Fibroblast of gingiva (primary cell): ENCODE measurements around the gene HDAC8.

Source experiments
- DNase-seq: peaks from one replicate; pipeline ENCODE4 v3.0.0-alpha.2; 2011; ENCODE audit warnings: low read depth

The HDAC8 gene

DNA sequence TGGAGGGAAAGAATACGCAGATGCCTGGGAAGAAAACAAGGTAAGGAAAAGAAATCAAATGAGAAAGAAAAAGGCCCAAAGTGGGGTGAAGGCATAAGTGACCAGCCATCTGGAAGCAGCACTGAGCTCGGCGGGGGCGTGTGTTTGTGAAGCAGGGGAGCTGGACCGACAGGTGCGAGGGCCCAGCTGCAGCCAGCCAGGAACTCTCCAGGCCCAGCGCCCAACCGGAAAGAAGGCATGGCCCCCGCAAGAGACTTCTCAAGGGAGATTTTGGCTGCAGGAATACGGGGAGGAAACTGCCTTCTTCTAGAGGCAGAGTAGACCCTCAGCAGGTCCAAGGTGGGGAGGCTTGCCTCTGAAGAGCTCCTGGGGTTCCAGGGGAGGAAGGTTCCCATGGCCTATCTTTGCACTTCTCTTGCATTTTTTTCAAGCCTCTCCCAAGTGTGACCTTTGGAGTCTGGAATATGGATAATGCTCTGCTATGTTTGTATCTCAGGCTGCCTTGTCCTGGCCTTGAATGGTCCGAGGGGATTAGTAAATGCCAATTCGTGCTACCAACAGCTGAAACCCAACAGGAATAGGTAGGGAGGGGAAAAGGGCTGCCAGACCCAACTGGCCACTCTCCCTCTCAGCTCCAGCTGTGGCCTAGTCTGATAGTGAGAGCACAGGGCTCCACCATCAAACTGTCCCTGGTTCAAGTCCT is 256.1 kb downstream of the HDAC8 start:
- DNase-seq, result no peak

DNA sequence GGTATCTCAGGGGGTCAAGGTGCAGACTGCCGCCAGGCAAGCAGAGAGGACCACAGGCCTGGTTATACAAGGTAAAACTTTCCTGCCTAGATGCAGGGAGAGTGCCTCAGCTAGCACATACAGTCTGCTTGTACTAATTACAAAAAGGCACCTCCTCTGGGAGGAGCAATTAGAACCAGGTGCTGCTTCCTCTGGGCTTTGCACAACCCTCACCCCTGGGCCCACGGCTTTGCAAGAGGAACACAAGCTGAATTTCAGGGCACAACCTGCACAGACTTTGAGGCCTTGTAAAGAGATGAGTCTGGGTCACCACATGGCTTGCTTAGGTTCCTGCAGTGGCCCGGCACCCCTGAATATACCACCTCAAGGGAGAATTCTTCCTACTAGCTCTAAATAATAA is 257.8 kb downstream of the HDAC8 start:
- no peak for DNase-seq

DNA sequence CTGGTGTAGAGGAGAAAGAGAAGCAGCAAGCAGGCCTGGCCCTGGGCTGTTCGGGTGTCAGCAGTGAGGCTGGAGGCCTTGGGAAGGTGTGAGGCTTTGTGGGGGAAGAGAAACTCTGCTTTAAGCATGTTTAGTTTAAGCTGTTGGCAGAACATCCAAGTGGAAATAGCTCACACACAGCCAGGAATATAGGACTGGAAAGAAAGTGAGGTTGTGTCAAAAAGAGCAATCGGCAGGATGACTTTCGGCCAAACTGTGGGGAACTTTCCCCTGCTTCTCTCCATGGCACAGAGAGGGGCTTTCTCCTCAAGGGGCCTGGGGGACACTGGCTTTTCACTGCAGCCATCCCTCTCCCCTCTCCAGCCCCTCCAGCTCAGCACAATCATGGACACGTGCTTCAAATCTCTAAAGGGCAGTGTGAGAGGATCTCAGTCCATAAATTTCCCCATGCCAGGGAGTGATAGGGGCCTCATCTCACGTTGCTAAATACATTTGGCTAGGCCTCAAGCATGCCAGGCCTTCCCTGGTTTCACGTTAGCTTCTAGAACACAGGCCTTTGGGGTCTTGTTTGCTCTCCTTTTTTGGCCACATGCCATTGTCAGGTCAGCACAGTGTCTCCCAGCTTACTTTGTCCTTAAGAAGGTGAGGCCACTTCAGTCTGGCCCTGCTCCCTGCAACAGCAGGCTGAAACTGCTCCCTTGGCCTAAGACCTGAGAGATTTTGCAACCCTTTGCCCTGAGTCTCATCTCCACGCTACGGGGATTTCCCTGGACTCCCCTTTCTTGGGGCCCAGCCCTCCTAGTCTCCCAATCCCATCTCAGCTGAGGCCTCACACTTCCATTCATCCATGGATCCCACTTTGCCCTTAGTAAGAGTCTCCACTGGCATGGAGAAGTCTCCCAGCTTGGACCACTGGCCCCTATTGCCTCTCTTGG is 258.7 kb downstream of the HDAC8 start:
- no peak for DNase-seq

DNA sequence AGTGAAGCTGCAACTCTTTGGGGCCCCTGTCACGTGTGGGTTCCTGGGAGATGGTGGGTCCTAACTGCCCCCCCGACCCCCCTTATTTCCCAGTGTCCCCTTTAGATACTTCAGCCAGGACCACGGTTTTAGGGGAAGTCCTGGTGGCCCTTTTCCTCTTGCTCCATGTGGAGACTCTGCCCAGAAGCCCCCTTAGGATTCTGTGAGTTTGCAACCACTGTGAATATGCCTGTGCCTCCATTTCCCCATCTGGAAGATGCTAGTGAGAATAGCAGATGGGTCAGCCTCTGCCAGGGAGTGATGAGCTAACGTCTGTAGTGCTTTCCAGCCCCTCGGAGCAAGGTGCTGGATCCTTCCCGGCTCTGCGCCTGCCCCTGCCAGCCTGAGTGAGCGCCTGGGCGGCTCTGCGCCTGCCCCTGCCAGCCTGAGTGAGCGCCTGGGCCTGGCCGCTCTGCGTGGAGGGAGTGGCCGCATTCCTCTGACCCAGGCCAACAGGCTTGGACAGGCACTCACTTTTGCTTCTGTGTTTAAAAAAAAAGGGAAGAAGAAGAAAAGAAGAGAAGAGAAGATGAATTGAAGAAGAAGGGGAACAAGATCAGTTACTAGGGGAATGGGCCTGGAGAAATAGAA is 260.2 kb downstream of the HDAC8 start:
- no peak for DNase-seq

DNA sequence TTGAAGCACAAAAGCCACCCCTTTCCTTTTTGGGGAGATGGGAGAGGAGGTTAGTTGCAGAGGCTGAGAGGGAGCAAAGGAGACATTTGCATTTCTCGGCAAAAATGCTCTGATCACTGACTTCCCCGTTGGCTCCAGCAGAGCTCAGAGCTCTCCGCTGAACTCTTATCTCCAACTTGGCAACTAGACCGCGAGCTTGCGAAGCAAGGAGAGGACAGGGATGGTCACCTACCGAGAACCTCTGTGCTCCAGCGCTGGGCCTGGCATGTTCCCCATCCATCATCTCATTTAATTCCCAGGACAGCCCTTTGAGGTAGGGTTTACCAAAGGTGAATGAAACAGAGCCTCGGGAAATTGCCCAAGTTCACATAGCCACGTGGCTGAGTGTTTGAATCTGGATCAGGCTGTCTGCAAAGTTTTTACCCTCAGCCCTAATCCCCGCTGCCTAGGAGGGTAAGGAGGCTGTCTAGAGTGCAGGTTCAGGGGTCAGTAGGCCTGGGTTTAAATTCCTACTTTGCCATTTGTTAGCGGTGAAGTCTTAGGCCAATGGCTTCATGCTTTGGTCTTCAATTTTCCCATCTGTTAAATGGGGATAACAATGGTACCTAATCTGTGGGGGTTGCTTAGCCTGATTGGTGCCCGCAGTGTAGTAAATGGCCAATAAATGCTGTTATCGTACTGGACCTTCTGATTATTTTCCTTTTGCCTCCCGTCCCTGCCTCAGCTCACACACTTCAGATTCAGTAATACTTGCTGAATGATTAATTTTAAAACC is 263.2 kb downstream of the HDAC8 start:
- no peak for DNase-seq

DNA sequence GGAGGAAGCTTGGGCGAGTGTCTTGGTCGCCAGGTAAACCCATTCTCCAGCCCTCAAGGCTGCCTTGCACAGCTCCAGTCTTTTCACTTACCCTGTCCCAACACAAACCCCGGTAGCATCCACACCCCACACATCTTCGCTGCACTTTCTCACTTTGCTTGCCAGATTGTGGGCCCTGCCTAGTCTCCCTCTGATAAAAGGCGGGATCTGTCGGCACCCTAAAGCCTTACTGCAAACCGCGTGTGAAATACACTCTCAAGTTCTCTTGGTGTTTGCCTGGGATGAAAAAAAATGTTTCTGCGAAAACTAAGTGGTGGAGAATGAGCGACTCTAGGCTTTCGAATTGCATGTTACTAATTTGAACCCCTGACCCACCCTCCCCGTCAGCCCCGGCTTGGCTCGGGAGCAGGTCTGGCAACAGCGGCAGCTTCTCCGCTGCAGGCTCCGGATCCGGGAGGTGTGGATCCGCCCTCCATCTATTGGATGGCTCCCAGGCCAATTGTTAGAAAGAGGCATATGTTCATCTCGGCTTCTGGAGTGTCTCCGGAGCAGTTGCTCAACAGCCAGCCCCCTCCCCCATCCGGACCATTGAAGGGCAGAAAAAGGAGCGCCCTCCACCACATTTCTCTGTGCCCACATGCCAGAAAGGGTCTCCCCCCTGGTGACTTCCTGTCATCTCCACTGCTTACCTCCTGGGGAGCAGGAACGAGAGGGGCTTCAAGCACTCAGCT is 263.9 kb downstream of the HDAC8 start:
- DNase-seq, result peak; percentile 46

DNA sequence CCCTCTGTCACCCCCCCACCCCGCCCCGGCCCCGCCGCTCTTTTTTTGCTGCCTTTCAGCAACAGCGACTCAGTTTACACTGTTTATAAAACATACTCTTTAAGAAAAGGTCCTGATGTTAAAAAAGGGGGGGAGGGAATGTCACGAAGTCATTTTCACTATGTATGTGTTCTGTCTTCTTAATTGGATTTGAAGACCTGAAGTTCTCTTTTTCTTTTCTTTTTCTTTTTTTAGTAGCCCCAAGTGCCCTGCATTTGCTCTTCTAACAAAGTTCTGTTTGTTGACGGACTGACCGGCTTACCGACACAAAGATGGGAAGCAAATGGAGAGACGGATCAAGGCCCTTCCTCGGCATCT is 264.5 kb downstream of the HDAC8 start:
- DNase-seq, result no peak

DNA sequence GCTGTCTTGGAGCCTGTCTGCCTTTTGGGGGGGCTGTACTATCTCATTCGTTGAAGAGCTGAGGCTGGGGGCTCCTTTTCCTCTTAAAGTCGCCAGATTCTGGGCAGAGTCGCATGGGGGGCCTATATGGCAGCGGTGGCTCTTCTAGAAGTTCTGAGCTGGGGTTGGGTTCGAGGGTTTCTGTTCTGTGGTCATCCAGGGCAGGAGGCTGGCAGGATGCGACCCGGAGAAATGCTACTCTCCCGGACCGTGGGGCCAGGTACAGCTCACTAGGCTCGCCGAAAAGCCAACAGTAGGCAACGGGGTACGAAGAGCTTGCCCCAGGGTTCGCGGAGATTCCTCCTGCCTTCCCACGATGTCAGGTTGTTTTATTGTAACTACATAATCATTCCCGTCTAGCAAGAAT is 265.0 kb downstream of the HDAC8 start:
- DNase-seq, result no peak

DNA sequence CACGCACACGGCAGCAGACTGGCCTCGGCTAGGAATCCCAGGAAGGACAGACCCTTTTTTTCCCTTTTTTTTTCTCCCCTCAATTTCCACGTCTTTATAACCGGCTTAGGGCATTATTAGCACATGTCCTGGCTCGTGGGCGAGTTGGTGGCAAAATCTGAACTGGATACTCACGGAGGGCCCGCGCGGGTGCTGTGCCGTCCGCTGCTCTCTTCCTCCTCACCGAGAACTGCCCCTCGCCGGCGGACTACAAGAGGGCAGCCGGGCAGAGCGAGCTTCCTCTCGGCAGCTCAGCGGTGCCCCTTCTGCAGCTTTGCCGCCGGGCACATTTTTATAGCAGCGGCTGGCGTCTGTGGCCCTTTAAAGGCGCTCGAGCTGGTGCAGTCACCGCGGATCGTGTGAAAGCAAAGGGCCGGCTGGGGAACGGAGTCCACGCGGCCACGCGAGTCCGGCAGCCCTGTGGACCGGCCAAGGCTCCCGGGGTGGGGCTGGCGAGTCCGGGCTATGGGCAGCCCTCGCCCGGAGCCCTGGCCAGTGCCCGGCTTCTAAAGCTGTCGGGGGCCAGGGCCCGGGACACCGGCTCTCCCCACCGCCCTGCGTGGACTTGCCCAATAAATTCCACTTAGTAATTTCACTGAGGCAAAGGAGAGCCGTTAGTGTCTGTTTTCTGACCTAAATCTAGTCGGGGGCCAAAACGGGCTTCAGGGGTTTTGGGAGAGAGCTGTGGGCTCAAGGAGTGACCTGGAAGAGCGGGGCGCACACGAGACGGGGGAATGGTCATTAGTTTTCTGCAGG is 265.6 kb downstream of the HDAC8 start:
- DNase-seq, result peak; percentile 57

DNA sequence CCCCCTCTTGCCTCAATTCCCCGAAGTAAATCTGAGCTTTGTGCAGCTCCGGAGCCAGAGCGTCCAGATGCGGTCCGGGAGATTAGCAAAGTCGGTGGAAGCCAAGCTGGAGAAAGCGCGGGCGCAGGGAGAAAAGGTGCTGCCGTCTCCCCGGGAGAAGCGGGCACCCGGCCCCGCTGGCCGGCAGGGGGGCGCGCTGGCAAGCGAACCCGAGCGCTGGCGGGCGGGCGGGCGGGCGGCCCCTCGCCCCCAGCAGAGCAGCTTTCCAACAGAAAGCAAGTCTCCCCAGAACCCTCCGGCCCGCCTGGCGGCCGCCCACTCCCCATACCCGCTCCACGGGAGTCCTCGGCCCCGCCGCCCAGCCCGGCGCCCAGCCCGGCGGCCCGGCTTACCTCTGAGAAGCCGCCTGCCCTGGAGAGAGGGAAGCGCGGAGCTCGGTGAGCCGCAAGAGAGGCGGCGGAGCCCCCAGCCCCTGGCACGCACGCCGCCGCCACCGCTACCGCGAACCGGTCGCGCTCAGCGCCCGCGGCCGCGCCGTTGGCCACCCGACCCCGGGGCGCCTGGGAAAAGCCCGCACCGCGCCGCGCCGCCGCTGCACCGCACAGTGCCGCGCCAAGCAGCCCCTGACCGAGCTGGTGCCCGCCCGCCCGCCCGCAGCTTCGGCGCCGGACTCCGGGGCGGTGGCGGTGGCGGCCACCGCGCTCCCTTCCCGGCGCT is 266.4 kb downstream of the HDAC8 start:
- no peak for DNase-seq

DNA sequence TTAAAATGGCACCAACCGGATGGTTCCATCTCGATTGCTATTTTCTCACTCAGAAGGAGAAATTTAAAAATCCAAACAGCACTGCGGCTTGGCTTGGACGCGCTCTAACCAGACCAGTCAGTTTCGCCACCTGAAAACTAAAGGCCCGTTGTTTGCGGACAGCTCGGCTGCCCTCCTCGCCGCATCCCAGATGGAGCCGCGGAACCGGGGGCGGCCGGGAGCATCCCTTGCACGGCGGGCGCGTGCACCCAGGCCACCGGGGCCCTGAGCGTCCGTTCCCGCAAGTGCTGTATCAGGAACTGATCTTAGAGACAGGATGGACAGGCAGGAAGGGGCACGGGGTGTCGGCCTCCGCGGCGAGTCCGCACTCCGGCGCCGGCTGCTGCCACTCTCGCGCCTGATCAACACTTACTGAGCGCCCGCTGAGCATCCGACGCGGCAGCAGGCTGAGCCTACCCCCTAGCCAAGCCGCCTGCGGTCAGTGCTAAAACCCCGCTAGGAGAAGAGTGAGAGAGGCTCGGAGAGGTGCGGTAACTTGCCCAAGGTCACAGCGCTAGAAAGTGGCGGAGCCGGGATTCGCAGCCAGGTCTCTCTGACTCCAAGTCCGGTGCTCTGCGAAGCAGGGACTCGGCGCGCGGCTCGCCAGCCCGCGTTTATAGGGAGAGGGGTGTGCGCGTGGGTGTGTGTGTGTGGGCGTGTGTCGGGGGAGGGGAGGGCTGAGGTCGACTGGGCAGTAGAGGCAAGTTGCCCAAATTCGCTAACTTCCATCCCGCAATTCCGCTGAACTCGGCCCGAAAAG is 267.2 kb downstream of the HDAC8 start, which contains the start of gene CITED1:
Gene CITED1, minus strand, starts transcription at position 629 of the 799 bp plus-strand sequence. CDS start 3,045 bp downstream, outside the sequence.
- DNase-seq, result no peak

DNA sequence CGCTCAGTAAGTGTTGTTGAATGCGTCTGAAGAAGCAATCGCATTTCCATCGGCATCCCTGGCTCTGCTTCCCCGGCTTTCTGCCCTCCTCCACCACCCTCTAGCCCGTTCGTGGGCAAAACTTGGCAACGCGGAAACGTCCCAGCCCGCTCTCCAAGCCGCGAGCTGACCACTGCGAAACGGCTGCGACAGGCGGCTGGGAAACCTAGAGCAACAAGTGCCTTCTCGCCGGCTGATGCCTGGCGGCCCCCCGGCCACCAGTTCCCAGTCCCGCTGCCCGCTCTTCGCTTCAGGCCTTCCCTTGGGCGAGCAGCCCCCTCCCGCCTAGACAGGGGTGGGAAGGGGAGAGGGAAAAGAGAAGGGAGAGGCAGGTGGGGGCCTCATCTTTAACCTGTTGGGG is 267.8 kb downstream of the HDAC8 start:
- DNase-seq, result no peak

DNA sequence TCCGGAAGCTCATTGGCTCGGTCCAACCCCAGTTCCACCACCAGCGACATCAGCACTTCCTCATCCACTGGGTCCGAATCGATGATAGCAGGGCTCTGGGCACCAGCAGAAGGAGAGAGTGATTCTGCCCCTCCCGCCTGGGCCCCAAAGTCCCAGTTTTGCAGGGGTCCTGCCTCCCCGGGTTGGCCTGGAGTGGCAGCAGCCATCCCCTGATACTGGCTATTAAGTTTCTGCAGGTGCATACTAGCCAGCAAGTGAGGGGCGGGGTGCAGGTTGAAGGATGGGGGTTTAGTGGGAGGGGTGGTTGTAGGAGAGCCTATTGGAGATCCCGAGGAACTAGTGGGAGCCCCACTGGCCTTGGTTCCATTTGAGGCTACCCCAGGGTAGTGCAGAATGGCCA is 270.9 kb downstream of the HDAC8 start:
- DNase-seq, result no peak

DNA sequence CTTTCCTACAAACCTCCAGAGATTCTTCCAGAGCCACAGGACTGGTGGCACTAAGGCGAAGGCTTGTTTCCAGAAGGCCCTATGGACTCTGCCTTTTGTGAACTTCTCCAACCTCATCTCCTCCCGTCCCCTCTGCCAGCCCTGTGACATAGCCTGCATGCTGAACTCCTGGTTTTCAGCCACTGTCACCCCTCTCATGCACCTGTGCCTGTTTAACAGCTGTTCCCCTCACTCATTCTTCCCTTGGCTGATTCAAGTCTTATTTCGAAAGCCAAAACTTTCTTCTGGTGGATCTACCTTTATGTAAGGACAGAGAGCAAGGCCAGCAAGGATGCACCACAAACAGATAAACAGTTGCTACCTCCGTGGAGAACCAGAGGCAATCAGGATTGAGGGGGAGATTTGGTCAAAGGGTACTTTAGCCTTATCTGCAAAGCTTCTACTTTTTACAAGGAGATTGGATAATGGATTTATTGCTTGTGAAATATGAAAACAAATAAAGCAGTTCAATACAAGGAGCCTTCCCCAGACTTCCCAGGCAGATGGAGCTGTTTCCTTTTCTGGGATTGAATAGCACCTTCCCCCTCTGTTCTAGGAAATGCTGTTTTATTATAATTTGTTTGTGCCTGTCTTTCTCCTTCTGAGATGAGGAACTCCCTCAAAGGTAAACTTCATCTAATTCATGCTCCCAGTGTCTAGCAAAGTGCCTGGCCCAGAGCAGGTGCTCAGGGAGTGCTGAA is 272.6 kb downstream of the HDAC8 start:
- DNase-seq, result no peak

DNA sequence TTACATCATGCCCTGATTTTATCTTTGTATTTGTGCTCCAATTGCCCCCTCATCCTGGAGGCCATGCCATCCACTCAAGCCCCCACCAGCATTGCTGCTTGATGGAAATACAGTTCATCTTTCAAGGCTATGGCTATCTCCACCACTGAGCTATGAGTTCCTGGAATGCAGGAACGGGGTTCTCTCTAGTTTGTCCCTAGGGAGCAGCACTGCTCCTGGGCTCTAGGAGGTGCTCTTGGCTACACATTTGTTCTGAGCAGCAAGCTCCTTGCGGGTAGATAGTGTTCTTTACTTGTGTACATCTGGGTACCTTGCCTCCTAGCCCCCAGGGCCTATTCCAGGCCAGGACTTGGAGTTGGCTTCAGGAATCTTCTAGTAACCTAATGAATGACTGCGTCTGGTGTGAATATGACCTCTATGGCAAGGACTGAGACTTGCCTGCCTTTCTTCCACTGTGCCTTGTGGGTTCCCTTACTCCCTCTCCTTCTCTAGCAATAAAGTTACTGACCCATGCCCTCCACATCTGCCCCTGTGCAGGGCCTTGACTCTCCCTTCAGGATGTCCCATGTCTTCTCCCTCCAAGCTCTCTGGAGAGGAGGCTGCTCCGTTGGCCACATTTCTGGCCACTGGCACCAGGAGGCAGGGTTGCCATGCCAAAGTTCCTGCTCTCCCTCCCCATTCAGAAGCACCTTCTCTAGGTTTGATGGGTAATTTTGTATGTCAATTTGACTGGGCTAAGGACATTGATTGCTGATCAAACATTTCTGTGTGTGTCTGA is 274.5 kb downstream of the HDAC8 start:
- DNase-seq, result no peak

DNA sequence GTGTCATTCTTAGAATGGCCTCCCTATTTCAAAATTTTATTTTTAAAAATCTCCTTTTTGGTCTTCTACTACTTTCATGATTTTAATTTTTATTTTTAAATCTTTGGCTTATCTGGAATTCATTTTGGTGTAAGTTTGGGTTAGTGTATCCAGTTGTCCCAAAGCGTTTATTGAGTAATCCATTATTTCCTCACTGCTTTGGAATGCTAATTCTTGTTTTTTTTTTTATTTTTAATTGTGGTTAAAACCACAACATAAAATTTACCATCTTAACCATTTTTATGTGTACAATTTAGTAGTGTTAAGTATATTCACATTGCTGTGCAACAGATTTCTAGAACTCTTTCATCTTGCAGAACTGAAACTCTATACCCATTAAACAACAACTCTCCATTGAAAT is 275.7 kb downstream of the HDAC8 start:
- peak; percentile 15 for DNase-seq

DNA sequence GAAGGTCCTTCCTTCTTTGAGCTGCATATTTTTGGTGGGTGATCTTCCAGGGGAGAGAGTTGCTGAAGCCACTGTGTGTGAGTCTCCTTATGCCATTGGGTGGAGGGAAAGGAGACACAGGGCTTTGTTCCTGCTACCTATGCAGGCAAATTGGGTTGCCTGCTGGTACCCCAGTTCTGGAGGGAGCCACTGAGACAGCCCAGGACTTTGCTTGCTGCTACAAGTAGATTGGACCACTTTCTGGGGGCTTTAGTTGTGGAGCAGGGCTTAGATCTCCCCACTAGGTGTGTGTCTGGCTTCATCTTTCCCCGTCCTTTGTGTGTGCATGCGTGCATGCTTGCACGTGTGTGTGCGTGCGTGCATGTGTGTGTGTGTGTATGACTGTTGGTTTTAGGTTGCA is 276.9 kb downstream of the HDAC8 start:
- DNase-seq, result no peak

DNA sequence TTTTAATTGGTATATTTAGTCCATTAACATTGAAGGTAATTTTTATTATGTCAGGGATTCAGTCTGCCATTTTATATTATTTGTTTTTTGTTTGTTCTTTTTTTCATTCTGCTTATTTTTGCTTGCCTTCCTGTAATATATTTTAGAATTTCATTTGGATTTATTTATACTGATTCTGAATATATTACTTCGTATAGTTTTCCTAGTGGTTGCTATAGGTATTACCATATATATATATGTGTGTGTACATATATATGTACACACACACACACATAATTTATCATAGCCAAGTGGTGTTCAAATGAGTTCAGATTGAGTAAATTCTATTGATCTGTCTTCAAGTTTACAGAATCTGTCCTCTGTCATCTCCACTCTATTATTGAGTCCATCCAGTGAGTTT is 278.1 kb downstream of the HDAC8 start:
- no peak for DNase-seq
